ENCODE data around the gene MIAT. TPM values are rescaled to one million over a fixed set of nuclear protein-coding genes. Genes with fewer than 3 reads are reported as not detected.

Gene MIAT
- total RNA-seq, 2 donors from 2014 or later: 0.50 to 0.80 TPM

DNA sequence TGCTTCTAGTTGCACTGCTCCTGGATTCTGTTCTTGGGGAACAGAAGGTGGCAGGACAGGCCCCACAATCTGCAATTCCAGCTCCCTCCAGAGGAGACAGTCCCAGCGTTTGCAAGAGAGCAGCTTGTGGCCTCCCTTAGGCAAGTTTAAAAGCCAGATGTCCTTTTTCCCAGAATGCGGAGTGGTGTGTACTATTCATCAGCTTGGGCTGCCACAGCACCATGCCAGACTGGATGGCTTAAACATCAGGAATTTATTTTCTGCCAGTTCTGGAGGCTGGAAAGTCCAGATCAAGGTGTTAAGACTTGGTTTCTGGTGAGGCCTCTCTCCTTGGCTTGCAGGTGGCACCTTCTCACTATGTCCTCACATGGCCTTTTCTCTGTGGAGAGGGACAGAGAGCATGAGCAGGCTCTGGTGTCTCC, 11.7 kb downstream of the MIAT start:
- intact Hi-C loops (cut with DNase I): no loop called here
- 78% methylated on average over 1 of the region's 2 CpGs for WGBS
- DNase-seq (ENCODE audit: low spot score): no peak
- Histone ChIP-seq H3K4me1 (replicated peaks) (peaks cover 7% of the 10 kb centered on the region), H3K9me3 (no peaks in the 10 kb centered on the region), H3K36me3 (no peaks in the 10 kb centered on the region), H3K4me3 (no peak overlapping the region), H3K27me3 (replicated peaks; ENCODE audit: insufficient read depth) (no peaks in the 10 kb centered on the region), H3K27ac (no peak overlapping the region)
- TF ChIP-seq, protein P1, sequence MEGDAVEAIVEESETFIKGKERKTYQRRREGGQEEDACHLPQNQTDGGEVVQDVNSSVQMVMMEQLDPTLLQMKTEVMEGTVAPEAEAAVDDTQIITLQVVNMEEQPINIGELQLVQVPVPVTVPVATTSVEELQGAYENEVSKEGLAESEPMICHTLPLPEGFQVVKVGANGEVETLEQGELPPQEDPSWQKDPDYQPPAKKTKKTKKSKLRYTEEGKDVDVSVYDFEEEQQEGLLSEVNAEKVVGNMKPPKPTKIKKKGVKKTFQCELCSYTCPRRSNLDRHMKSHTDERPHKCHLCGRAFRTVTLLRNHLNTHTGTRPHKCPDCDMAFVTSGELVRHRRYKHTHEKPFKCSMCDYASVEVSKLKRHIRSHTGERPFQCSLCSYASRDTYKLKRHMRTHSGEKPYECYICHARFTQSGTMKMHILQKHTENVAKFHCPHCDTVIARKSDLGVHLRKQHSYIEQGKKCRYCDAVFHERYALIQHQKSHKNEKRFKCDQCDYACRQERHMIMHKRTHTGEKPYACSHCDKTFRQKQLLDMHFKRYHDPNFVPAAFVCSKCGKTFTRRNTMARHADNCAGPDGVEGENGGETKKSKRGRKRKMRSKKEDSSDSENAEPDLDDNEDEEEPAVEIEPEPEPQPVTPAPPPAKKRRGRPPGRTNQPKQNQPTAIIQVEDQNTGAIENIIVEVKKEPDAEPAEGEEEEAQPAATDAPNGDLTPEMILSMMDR (IDR thresholded peaks at IDR 0.05): peak in 1 of 4 experiments; percentile 22
- TF ChIP-seq POLR2AphosphoS5 (IDR thresholded peaks at IDR 0.05): no peak
- TF ChIP-seq POLR2A (IDR thresholded peaks at IDR 0.05): no peak

DNA sequence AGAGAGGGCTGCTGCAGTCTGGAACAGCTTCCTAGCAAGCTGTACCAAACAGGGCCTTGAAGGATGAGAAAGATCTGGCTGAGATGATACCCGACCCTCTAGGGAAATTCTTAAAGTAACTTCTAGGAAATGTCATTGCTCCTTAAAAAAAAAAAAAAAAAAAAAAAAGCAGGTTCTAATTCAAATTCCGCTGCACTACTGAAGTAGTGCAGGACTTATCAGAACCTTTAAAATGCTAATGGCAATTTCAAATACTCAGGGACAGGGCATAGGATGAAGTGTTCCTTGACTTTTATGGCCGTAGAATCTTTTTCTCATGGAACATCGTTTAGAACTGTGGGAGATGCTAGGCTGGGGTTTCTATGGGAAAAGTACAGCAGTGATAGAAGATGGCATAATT, 13.1 kb downstream of the MIAT start:
- Histone ChIP-seq H3K9me3 (no peaks in the 10 kb centered on the region), H3K4me1 (replicated peaks) (peaks cover 11% of the 10 kb centered on the region), H3K27ac (no peak overlapping the region), H3K27me3 (replicated peaks; ENCODE audit: insufficient read depth) (no peaks in the 10 kb centered on the region), H3K36me3 (no peaks in the 10 kb centered on the region), H3K4me3 (no peak overlapping the region)
- TF ChIP-seq, protein P1 (IDR thresholded peaks at IDR 0.05): no peak
- TF ChIP-seq POLR2AphosphoS5 (IDR thresholded peaks at IDR 0.05): no peak
- no peak for TF ChIP-seq POLR2A (IDR thresholded peaks at IDR 0.05)
- intact Hi-C loops (cut with DNase I): loop anchor here (10.0 kb wide), 1 partner anchor 1134 kb away; the partner anchor contains the start of gene MN1
- 81% methylated on average over 4 of the region's 4 CpGs for WGBS
- no peak for DNase-seq (ENCODE audit: low spot score)

DNA sequence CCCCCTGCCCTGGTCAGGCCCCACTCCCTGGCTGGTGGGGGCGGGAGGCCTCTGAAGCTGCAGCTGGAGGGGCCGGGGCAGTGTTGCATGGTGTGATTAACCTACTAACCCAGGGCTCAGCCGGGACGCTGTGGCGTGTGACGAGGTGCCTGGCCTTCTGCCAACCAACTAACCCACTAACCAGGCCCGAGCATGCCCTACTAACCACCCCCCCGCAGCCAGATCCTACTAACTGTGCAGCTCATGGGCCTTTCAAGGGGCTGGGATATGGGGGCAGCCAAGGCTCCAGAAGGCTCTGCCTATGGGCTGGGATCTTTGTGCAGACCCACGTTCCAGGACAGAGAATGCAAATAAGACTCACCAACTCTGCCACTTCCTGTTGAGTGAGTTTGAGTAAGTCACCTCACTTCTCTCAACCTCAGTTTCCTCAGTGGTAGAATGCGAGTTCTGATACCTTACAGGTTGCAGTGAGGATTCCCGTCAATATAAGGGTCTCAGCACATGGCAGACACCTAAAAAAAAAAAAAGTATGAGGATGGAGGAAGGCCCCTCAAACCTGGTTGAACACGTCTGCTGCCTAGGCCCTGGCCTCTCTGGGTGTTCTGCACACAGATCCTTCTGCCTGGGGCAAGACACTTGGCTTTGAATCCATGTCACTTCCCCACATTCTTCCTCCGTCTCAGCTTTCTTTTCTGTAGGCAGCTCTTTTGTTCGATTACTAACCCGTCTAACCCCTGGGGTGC, 14.1 kb downstream of the MIAT start:
- H3K4me3 ChIP-seq: no peak overlapping the region
- TF ChIP-seq POLR2A (IDR thresholded peaks at IDR 0.05) (no peak), POLR2AphosphoS5 (IDR thresholded peaks at IDR 0.05) (no peak)
- TF ChIP-seq, protein P1 (IDR thresholded peaks at IDR 0.05): no peak
- no peaks in the 10 kb centered on the region for H3K9me3 ChIP-seq
- H3K4me1 ChIP-seq (replicated peaks): peaks cover 11% of the 10 kb centered on the region
- H3K36me3 ChIP-seq: no peaks in the 10 kb centered on the region
- peak overlapping the region in 1 of 2 donors; percentile 89 for H3K27ac ChIP-seq
- 61% methylated on average over 15 of the region's 15 CpGs for WGBS
- intact Hi-C loops (cut with DNase I): loop anchor here (10.0 kb wide), 1 partner anchor 1133 kb away; the partner anchor contains the start of gene MN1
- peak; percentile 23 for DNase-seq (ENCODE audit: low spot score)
- H3K27me3 ChIP-seq (replicated peaks; ENCODE audit: insufficient read depth): no peaks in the 10 kb centered on the region

DNA sequence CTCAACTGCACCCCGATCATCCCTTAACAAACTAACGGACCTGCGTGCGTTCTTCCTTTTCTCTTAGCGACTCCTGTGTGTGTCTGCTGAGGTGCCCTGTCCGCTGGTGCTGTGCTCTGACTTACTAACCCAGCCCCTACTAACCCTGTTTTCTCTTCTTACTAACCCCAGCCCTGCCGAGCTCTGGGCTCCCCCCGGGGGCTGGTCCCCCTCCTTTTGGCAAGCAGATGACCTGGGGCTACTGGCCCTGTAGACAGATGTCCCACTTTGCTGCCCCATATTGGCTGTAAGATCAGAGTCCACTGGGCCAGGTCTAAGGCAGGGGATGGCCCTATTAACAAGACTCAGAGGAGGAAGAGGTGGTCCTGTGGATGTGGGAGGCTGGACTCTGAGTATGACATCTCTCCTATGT, 14.7 kb downstream of the MIAT start:
- no peak for DNase-seq (ENCODE audit: low spot score)
- H3K27ac ChIP-seq: peak overlapping the region; percentile 89 to 94
- peak overlapping the region; percentile 66 to 69 for H3K4me3 ChIP-seq
- H3K9me3 ChIP-seq: no peaks in the 10 kb centered on the region
- TF ChIP-seq POLR2AphosphoS5 (IDR thresholded peaks at IDR 0.05) (no peak), POLR2A (IDR thresholded peaks at IDR 0.05) (no peak)
- TF ChIP-seq, protein P1 (IDR thresholded peaks at IDR 0.05): no peak
- no peaks in the 10 kb centered on the region for H3K36me3 ChIP-seq
- intact Hi-C loops (cut with DNase I): loop anchor here (10.0 kb wide), 1 partner anchor 1133 kb away; the partner anchor contains the start of gene MN1
- no peaks in the 10 kb centered on the region for H3K27me3 ChIP-seq (replicated peaks; ENCODE audit: insufficient read depth)
- H3K4me1 ChIP-seq (replicated peaks): peaks cover 11% of the 10 kb centered on the region
- 92% methylated on average over 8 of the region's 8 CpGs for WGBS
